ENCODE measurements around the gene SLC11A1.

SLC11A1 gene

DNA sequence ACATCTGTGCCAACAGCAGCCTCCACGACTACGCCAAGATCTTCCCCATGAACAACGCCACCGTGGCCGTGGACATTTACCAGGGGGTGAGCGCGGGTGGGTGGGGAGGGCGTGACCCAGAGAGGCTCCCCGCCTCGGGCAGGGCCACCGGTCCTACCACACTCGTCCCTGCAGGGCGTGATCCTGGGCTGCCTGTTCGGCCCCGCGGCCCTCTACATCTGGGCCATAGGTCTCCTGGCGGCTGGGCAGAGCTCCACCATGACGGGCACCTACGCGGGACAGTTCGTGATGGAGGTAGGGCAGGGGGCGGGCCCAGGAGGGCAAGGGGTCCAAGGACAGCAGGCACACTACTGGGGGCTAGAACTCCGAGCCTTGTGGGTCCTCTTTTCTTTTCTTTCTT is 9.1 kb downstream of the SLC11A1 start:
- no peak for TF ChIP-seq CTCF (IDR thresholded peaks at IDR 0.05; ENCODE audit: control extremely low read depth, extremely low read depth, low read depth, missing control alignments)
- CTCF ChIA-PET, result interaction anchor here (5.6 kb wide), 1 partner anchor 100 kb away, joined by 37 read pairs; the partner anchor contains the start of gene TMBIM1

DNA sequence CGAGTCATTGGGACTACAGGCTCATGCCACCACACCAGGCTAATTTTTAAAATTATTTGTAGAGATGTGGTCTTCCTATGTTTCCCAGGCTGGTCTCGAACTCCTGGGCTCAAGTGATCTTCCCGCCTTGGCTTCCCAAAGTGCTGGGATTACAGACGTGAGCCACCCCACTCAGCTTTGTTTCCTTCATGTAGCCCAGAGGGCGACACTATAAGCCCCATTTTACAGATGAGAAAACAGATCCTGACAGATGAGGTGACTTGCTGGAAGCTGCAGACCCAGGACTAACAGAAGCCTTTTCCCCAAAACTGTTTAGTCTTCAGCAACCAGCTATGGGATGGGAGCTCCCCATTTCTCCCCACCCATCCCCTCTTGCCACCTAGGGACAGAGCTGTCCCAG is 10.4 kb downstream of the SLC11A1 start:
- TF ChIP-seq CTCF (IDR thresholded peaks at IDR 0.05; ENCODE audit: control extremely low read depth, extremely low read depth, low read depth, missing control alignments), result no peak
- ChIA-PET CTCF (interaction anchor here (1.1 to 6.4 kb wide), 9 partner anchors 9 to 455 kb away, joined by 3 to 59 read pairs (median 5); partner anchors contain the start of genes AAMP, CATIP, PNKD and TMBIM1), POLR2A (no interaction called here)
- DNase-seq (ENCODE audit: extremely low spot score), result no peak

More for the DNA sequence above, 9.1 kb downstream of the SLC11A1 start:
- POLR2A ChIA-PET, result no interaction called here
- no peak for DNase-seq (ENCODE audit: extremely low spot score)

DNA sequence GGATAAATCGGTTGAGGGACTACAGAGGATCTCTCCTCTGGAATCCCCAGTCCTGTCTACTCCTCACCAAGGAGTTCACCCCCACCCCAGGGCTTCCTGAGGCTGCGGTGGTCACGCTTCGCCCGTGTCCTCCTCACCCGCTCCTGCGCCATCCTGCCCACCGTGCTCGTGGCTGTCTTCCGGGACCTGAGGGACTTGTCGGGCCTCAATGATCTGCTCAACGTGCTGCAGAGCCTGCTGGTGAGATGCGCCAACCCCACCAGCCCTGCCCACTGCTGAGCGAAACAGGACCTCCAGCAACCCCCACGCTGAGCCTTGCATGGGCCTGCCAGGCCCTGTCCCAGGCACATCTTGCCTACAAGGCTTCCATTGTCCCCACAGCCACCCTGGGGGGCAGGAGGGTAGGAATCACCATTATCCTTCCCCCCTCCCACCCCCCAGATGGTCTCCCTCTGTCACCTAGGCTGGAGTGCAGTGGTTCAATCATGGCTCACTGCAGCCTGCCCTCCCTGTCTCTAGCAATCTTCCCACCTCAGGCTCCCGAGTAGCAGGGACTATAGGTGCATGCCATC is 10.9 kb downstream of the SLC11A1 start:
- no peak for DNase-seq (ENCODE audit: extremely low spot score)
- POLR2A ChIA-PET, result interaction anchor here (0.7 kb wide), 1 partner anchor 21 kb away, joined by 3 read pairs; no protein-coding TSS in a partner anchor
- no peak for TF ChIP-seq CTCF (IDR thresholded peaks at IDR 0.05; ENCODE audit: control extremely low read depth, extremely low read depth, low read depth, missing control alignments)
- CTCF ChIA-PET, result interaction anchor here (1.0 to 6.4 kb wide), 11 partner anchors 9 to 505 kb away, joined by 3 to 59 read pairs (median 5); partner anchors contain the start of genes AAMP, CATIP, PNKD and TMBIM1

- TF ChIP-seq CTCF (IDR thresholded peaks at IDR 0.05; ENCODE audit: control extremely low read depth, extremely low read depth, low read depth, missing control alignments), result no peak
- DNase-seq (ENCODE audit: extremely low spot score), result no peak
- POLR2A ChIA-PET, result interaction anchor here (0.7 kb wide), 1 partner anchor 20 kb away, joined by 3 read pairs; no protein-coding TSS in a partner anchor
- CTCF ChIA-PET, result interaction anchor here (0.9 to 6.4 kb wide), 10 partner anchors 8 to 504 kb away, joined by 3 to 59 read pairs (median 6); partner anchors contain the start of genes AAMP, CATIP, PNKD and TMBIM1
Measured at GRCh38 chr2:218393750-218394290, 11.7 kb downstream of the SLC11A1 start.

DNA sequence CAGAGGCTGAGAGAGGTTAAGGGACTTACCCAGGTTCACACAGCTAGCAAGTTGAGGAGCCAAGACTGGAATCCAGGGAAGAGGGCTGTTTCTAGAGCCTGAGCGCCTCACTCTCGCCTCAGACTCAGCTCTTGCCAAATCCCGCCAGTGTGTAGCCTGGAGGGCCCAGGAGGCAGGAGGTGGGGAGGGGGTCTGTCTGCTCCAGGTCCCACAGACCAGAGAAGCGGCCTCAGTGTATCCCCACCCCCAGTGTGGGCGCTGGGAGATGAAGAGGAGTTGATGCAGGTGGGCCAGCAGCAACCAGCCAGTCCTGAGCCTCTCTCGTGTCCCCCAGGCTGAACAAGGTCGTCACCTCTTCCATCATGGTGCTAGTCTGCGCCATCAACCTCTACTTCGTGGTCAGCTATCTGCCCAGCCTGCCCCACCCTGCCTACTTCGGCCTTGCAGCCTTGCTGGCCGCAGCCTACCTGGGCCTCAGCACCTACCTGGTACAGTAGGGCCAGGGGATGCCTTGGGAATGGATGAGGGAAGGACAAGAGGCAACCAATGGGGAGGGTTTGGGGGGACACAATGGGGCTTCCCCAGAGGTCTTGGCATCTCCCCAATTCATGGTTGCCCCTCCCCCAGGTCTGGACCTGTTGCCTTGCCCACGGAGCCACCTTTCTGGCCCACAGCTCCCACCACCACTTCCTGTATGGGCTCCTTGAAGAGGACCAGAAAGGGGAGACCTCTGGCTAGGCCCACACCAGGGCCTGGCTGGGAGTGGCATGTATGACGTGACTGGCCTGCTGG is 12.4 kb downstream of the SLC11A1 start:
- ChIA-PET CTCF (interaction anchor here (0.9 to 6.4 kb wide), 9 partner anchors 9 to 253 kb away, joined by 3 to 59 read pairs (median 5); partner anchors contain the start of genes AAMP, PNKD and TMBIM1), POLR2A (interaction anchor here (1.3 kb wide), 1 partner anchor 11 kb away, joined by 3 read pairs; no protein-coding TSS in a partner anchor)
- DNase-seq (ENCODE audit: extremely low spot score), result no peak
- no peak for TF ChIP-seq CTCF (IDR thresholded peaks at IDR 0.05; ENCODE audit: control extremely low read depth, extremely low read depth, low read depth, missing control alignments)

GRCh38 chr2:218395090-218395444 is 13.0 kb downstream of the SLC11A1 start:
- no peak for TF ChIP-seq CTCF (IDR thresholded peaks at IDR 0.05; ENCODE audit: control extremely low read depth, extremely low read depth, low read depth, missing control alignments)
- POLR2A ChIA-PET, result interaction anchor here (1.3 kb wide), 1 partner anchor 10 kb away, joined by 3 read pairs; no protein-coding TSS in a partner anchor
- CTCF ChIA-PET, result interaction anchor here (0.7 to 6.4 kb wide), 7 partner anchors 20 to 122 kb away, joined by 3 to 59 read pairs (median 10); partner anchors contain the start of genes AAMP, CATIP, PNKD and TMBIM1

More at GRCh38 chr2:218395090-218395444, 13.0 kb downstream of the SLC11A1 start:
- DNase-seq (ENCODE audit: extremely low spot score), result no peak
